ENCODE data around the gene MICAL1. TPM values are rescaled to one million over a fixed set of nuclear protein-coding genes. Genes with fewer than 3 reads are reported as not detected.

The MICAL1 gene
- total RNA-seq, 1 experiment from 2014 or later, result 92.9 TPM

DNA sequence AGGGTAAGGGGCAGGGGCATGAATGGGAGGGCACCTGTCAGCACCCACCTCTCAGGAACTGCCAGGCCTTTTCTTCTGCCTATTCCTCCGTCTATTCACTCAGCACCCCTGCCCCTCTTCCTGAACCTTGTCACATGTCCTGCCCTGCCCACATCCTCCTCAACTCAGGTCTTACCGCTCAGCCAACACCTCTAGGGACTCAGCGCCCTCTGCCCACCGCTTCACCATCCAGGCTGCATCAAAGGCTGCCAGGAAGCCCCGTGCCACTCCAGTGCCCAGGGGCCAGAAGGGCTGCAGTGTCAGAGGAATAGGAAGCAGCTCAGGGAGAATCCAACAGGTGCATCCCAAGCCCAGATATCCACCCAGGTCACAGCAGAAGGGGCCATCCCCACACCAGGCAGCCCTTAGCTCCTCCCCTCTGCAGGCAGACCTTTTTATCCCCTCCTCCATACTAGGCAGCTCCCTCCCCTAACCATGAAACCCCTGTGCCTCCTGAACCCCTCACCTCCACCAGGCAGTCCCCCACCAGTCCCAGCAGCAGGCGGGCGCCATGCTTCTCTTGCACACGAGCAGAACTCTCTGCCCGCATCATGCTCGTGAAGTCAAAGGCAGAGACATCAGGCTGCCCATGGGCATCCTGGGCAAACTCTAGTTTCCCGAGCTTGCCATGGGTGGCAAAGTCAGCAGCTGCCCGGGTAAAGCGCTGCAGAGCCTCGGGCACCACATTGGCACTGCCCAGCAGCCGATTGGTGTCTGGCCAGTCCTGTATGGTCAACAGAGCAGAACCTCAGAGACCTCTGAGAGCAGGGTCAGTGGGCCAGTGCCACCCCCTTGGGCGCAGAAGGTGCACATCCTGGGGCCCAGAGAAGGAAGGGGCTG, 5.5 kb downstream of the MICAL1 start:
- TF ChIP-seq, protein P1, sequence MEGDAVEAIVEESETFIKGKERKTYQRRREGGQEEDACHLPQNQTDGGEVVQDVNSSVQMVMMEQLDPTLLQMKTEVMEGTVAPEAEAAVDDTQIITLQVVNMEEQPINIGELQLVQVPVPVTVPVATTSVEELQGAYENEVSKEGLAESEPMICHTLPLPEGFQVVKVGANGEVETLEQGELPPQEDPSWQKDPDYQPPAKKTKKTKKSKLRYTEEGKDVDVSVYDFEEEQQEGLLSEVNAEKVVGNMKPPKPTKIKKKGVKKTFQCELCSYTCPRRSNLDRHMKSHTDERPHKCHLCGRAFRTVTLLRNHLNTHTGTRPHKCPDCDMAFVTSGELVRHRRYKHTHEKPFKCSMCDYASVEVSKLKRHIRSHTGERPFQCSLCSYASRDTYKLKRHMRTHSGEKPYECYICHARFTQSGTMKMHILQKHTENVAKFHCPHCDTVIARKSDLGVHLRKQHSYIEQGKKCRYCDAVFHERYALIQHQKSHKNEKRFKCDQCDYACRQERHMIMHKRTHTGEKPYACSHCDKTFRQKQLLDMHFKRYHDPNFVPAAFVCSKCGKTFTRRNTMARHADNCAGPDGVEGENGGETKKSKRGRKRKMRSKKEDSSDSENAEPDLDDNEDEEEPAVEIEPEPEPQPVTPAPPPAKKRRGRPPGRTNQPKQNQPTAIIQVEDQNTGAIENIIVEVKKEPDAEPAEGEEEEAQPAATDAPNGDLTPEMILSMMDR (conservative IDR thresholded peaks at IDR 0.05), result no peak
- Histone ChIP-seq H2BK12ac (ENCODE audit: insufficient read length, low read depth, low read length) (no peak overlapping the region), H2AK5ac (ENCODE audit: insufficient read length, low read length) (no peak overlapping the region), H4K20me1 (ENCODE audit: control insufficient read depth, insufficient read depth, insufficient read length) (no peaks in the 10 kb centered on the region), H3K23ac (ENCODE audit: insufficient read length, low read depth, low read length) (no peak overlapping the region), H3K4me1 (ENCODE audit: insufficient read depth, low read length) (no peaks in the 10 kb centered on the region), H3T11ph (ENCODE audit: low read length) (no peak overlapping the region), H3K27me3 (ENCODE audit: insufficient read depth, low read length) (no peaks in the 10 kb centered on the region), H2BK15ac (ENCODE audit: low read depth, low read length) (no peak overlapping the region), H2BK5ac (ENCODE audit: insufficient read length, low read length) (no peak overlapping the region), H4K5ac (ENCODE audit: insufficient read length, low read depth, low read length) (no peak overlapping the region), H3K9me3 (ENCODE audit: control insufficient read depth, low read depth, low read length) (no peaks in the 10 kb centered on the region), H3K27ac (ENCODE audit: insufficient read length, low read depth, low read length) (no peak overlapping the region), H2BK120ac (ENCODE audit: low read depth, low read length, poor library complexity, severe bottlenecking) (no peak overlapping the region), H3K14ac (ENCODE audit: insufficient read depth, low read length) (no peak overlapping the region), H4K91ac (ENCODE audit: insufficient read length, low read depth, low read length) (no peak overlapping the region), H3K18ac (ENCODE audit: insufficient read length, low read depth, low read length) (no peak overlapping the region), H2BK20ac (ENCODE audit: low read depth, low read length, poor library complexity, severe bottlenecking) (no peak overlapping the region), H3K9ac (ENCODE audit: extremely low read depth, insufficient read length, low read length) (no peak overlapping the region), H2AFZ (ENCODE audit: low read length) (no peak overlapping the region), H3K4ac (ENCODE audit: low read depth, low read length) (no peak overlapping the region), H4K8ac (replicated peaks; ENCODE audit: insufficient read length, low read depth, low read length) (no peak overlapping the region), H3K79me2 (ENCODE audit: insufficient read depth, low read length) (no peaks in the 10 kb centered on the region), H3K56ac (ENCODE audit: insufficient read length, low read depth, low read length) (no peak overlapping the region), H3K79me1 (ENCODE audit: insufficient read depth, low read depth, low read length, poor library complexity, severe bottlenecking) (no peaks in the 10 kb centered on the region), H3K4me2 (ENCODE audit: insufficient read depth, insufficient read length, low read length) (no peak overlapping the region), H3K23me2 (ENCODE audit: insufficient read length, low read depth, low read length, poor library complexity, severe bottlenecking) (peaks cover 5% of the 10 kb centered on the region)
- no peaks in the 10 kb centered on the region for H3K27me3 Mint-ChIP-seq (ENCODE audit: low read depth)
- peaks cover 8 to 9% of the 10 kb centered on the region in 2 experiments for H3K4me1 Mint-ChIP-seq
- H3K36me3 Mint-ChIP-seq (ENCODE audit: insufficient read depth in 1 of 3, low read depth in 3 of 3), result peaks cover 19 to 68% (median 51%) of the 10 kb centered on the region in 3 experiments
- H3K9me3 Mint-ChIP-seq, result no peaks in the 10 kb centered on the region; a peak in 1 of 5 replicates
- DNase-seq, result no peak
- peak overlapping the region in 1 of 3 experiments; percentile 55; a peak in 1 of 7 replicates for H3K27ac Mint-ChIP-seq
- no CpG with 5 or more reads among the region's 16 CpGs for WGBS (ENCODE audit: extremely low coverage, insufficient read length, low lambda C conversion rate)
- H3K4me3 Mint-ChIP-seq, result no peak overlapping the region

Measured in H9 (cell line).